Measurements from ENCODE around the gene HJURP. TPM values are rescaled to one million over a fixed set of nuclear protein-coding genes. Genes with fewer than 3 reads are reported as not detected.

The HJURP gene
- total RNA-seq, 1 experiment from 2014 or later: 49.7 TPM

- H3K18ac ChIP-seq (ENCODE audit: insufficient read length, low read depth, low read length): no peak overlapping the region
- H3K4me1 ChIP-seq (ENCODE audit: insufficient read depth, low read length): no peaks in the 10 kb centered on the region
- no CpG with 5 or more reads among the region's 11 CpGs for WGBS (ENCODE audit: extremely low coverage, insufficient read length, low lambda C conversion rate)
- no peak overlapping the region for H3K4ac ChIP-seq (ENCODE audit: low read depth, low read length)
- H2AFZ ChIP-seq (ENCODE audit: low read length): no peak overlapping the region
- no peak overlapping the region for H3K27ac ChIP-seq (ENCODE audit: insufficient read length, low read depth, low read length)
- TF ChIP-seq, protein P1, sequence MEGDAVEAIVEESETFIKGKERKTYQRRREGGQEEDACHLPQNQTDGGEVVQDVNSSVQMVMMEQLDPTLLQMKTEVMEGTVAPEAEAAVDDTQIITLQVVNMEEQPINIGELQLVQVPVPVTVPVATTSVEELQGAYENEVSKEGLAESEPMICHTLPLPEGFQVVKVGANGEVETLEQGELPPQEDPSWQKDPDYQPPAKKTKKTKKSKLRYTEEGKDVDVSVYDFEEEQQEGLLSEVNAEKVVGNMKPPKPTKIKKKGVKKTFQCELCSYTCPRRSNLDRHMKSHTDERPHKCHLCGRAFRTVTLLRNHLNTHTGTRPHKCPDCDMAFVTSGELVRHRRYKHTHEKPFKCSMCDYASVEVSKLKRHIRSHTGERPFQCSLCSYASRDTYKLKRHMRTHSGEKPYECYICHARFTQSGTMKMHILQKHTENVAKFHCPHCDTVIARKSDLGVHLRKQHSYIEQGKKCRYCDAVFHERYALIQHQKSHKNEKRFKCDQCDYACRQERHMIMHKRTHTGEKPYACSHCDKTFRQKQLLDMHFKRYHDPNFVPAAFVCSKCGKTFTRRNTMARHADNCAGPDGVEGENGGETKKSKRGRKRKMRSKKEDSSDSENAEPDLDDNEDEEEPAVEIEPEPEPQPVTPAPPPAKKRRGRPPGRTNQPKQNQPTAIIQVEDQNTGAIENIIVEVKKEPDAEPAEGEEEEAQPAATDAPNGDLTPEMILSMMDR (conservative IDR thresholded peaks at IDR 0.05): no peak
- peaks cover 24% of the 10 kb centered on the region; the same call in 1 of the 2 replicates for H3K79me2 ChIP-seq (ENCODE audit: insufficient read depth, low read length)
- no peak overlapping the region for H3T11ph ChIP-seq (ENCODE audit: low read length)
- no peaks in the 10 kb centered on the region for H3K27me3 Mint-ChIP-seq (ENCODE audit: low read depth)
- no peak overlapping the region for H3K4me3 Mint-ChIP-seq
- H4K20me1 ChIP-seq (ENCODE audit: control insufficient read depth, insufficient read depth, insufficient read length): no peaks in the 10 kb centered on the region
- no peak overlapping the region for H3K27ac Mint-ChIP-seq
- no peak overlapping the region for H4K91ac ChIP-seq (ENCODE audit: insufficient read length, low read depth, low read length)
- no peak overlapping the region for H2BK5ac ChIP-seq (ENCODE audit: insufficient read length, low read length)
- no peak overlapping the region for H4K5ac ChIP-seq (ENCODE audit: insufficient read length, low read depth, low read length)
- H3K23ac ChIP-seq (ENCODE audit: insufficient read length, low read depth, low read length): no peak overlapping the region
- no peak overlapping the region for H3K14ac ChIP-seq (ENCODE audit: insufficient read depth, low read length)
- no peaks in the 10 kb centered on the region for H3K9me3 ChIP-seq (ENCODE audit: control insufficient read depth, low read depth, low read length)
- peaks cover 13% of the 10 kb centered on the region for H3K79me1 ChIP-seq (ENCODE audit: insufficient read depth, low read depth, low read length, poor library complexity, severe bottlenecking)
- no peak overlapping the region for H3K4me2 ChIP-seq (ENCODE audit: insufficient read depth, insufficient read length, low read length)
- H2BK20ac ChIP-seq (ENCODE audit: low read depth, low read length, poor library complexity, severe bottlenecking): no peak overlapping the region
- H3K4me1 Mint-ChIP-seq: peaks cover 18 to 19% of the 10 kb centered on the region in 2 experiments
- no peaks in the 10 kb centered on the region for H3K9me3 Mint-ChIP-seq
- peaks cover 91 to 100% (median 99%) of the 10 kb centered on the region in 3 experiments for H3K36me3 Mint-ChIP-seq (ENCODE audit: insufficient read depth in 1 of 3, low read depth in 3 of 3)
- H2BK15ac ChIP-seq (ENCODE audit: low read depth, low read length): no peak overlapping the region
- H2AK5ac ChIP-seq (ENCODE audit: insufficient read length, low read length): no peak overlapping the region
- H2BK12ac ChIP-seq (ENCODE audit: insufficient read length, low read depth, low read length): no peak overlapping the region
- no peak overlapping the region for H3K9ac ChIP-seq (ENCODE audit: extremely low read depth, insufficient read length, low read length)
- no peak overlapping the region for H2BK120ac ChIP-seq (ENCODE audit: low read depth, low read length, poor library complexity, severe bottlenecking)
- no peak overlapping the region for H4K8ac ChIP-seq (replicated peaks; ENCODE audit: insufficient read length, low read depth, low read length)
- no peaks in the 10 kb centered on the region for H3K27me3 ChIP-seq (ENCODE audit: insufficient read depth, low read length)
- no peaks in the 10 kb centered on the region for H3K23me2 ChIP-seq (ENCODE audit: insufficient read length, low read depth, low read length, poor library complexity, severe bottlenecking)
- H3K56ac ChIP-seq (ENCODE audit: insufficient read length, low read depth, low read length): no peak overlapping the region
- no peak for DNase-seq
Observed at GRCh38 chr2:233841183-233841582, 13.2 kb downstream of the HJURP start.

All from H9 (cell line).